ENCODE results near the gene SIRT1. TPM values are rescaled to one million over a fixed set of nuclear protein-coding genes. Genes with fewer than 3 reads are reported as not detected.

The SIRT1 gene
- total and polyA plus RNA-seq, 9 of the 15 experiments (the other 6 are each of a cell fraction or from before 2014, with no cell fraction given): 7.8 to 25.8 (median 19.1) TPM

- intact Hi-C loops (cut with micrococcal nuclease) (no loop called here), in situ Hi-C loops (cut with MboI) (no loop called here)
- WGBS (ENCODE audit: insufficient coverage, low coverage, missing lambda C conversion rate): 92% methylated on average over 7 of the region's 7 CpGs
- FAIRE-seq (no peak), DNase-seq (ENCODE audit: extremely low read depth in 1 of 4, low spot score in 3 of 4) (no peak), ATAC-seq (no peak; the same call in 2 of the 3 replicates)
- Histone ChIP-seq H3K27ac (ENCODE audit: extremely low read depth, low read depth, low read length) (no peak overlapping the region), H3K79me2 (ENCODE audit: control insufficient read depth, insufficient read depth, low read length) (peaks cover 22% of the 10 kb centered on the region; the same call in 2 of the 3 replicates), H4K20me1 (replicated peaks; ENCODE audit: control insufficient read depth, insufficient read depth, low read length) (no peaks in the 10 kb centered on the region), H3K9me1 (ENCODE audit: control insufficient read depth, insufficient read depth, low read length) (no peaks in the 10 kb centered on the region), H3K4me1 (replicated peaks in 1 of 2; ENCODE audit: control insufficient read depth in 2 of 2, insufficient read depth in 2 of 2, low read length in 2 of 2) (no peaks in the 10 kb centered on the region), H3K9ac (ENCODE audit: insufficient read depth in 1 of 2, low read depth in 2 of 2, low read length in 2 of 2) (no peak overlapping the region), H3K27me3 (ENCODE audit: control insufficient read depth in 2 of 2, insufficient read depth in 2 of 2, low read length in 2 of 2) (no peaks in the 10 kb centered on the region), H3K9me3 (replicated peaks; ENCODE audit: control insufficient read depth, insufficient read depth, low read depth, low read length) (no peaks in the 10 kb centered on the region), H3K36me3 (ENCODE audit: control insufficient read depth, insufficient read depth, low read length) (peaks cover 78% of the 10 kb centered on the region), H3K4me3 (no peak overlapping the region), H2AFZ (ENCODE audit: low read depth, low read length) (no peak overlapping the region), H3K4me2 (ENCODE audit: insufficient read depth, low read length) (no peak overlapping the region)
- TF ChIP-seq MTA3 (IDR thresholded peaks at IDR 0.05; ENCODE audit: borderline replicate concordance) (no peak), MCM7 (IDR thresholded peaks at IDR 0.05) (no peak), NFRKB (IDR thresholded peaks at IDR 0.05; ENCODE audit: low read depth) (no peak), CBX5 (IDR thresholded peaks at IDR 0.05; ENCODE audit: borderline replicate concordance, low read depth) (no peak), BMI1 (IDR thresholded peaks at IDR 0.05; ENCODE audit: low read length) (no peak), HMGN3 (IDR thresholded peaks at IDR 0.05; ENCODE audit: borderline replicate concordance, extremely low read depth, insufficient read length, low read depth, low read length) (no peak), PHF20 (IDR thresholded peaks at IDR 0.05; ENCODE audit: partially characterized antibody) (no peak), ZFPM2 (CRISPR knock-in tag; IDR thresholded peaks at IDR 0.05) (no peak), ZNF140 (CRISPR knock-in tag; IDR thresholded peaks at IDR 0.05) (no peak), TFAP4 (CRISPR knock-in tag; IDR thresholded peaks at IDR 0.05; ENCODE audit: borderline replicate concordance) (no peak), ZNF778 (CRISPR knock-in tag; IDR thresholded peaks at IDR 0.05) (no peak)
- POLR2A ChIA-PET: interaction anchor here (0.7 to 1.7 kb wide), 5 partner anchors 9 to 122 kb away, joined by 3 to 4 read pairs (median 3); no protein-coding TSS in a partner anchor
- CTCF ChIA-PET (ENCODE audit: low intra/inter-chr PET ratio): no interaction called here
- BruUV-seq (replicated peaks): no TSS peak
Measured at GRCh38 chr10:67903581-67903980, 19.1 kb downstream of the SIRT1 start.

All from K562 (cell line).